Fibroblast of upper back skin (primary cell): ENCODE results near the gene SLC16A12.

Experiments
- DNase-seq: peaks from one replicate; pipeline ENCODE4 v3.0.0-alpha.2; 2013

The SLC16A12 gene, protein sequence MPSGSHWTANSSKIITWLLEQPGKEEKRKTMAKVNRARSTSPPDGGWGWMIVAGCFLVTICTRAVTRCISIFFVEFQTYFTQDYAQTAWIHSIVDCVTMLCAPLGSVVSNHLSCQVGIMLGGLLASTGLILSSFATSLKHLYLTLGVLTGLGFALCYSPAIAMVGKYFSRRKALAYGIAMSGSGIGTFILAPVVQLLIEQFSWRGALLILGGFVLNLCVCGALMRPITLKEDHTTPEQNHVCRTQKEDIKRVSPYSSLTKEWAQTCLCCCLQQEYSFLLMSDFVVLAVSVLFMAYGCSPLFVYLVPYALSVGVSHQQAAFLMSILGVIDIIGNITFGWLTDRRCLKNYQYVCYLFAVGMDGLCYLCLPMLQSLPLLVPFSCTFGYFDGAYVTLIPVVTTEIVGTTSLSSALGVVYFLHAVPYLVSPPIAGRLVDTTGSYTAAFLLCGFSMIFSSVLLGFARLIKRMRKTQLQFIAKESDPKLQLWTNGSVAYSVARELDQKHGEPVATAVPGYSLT

DNA sequence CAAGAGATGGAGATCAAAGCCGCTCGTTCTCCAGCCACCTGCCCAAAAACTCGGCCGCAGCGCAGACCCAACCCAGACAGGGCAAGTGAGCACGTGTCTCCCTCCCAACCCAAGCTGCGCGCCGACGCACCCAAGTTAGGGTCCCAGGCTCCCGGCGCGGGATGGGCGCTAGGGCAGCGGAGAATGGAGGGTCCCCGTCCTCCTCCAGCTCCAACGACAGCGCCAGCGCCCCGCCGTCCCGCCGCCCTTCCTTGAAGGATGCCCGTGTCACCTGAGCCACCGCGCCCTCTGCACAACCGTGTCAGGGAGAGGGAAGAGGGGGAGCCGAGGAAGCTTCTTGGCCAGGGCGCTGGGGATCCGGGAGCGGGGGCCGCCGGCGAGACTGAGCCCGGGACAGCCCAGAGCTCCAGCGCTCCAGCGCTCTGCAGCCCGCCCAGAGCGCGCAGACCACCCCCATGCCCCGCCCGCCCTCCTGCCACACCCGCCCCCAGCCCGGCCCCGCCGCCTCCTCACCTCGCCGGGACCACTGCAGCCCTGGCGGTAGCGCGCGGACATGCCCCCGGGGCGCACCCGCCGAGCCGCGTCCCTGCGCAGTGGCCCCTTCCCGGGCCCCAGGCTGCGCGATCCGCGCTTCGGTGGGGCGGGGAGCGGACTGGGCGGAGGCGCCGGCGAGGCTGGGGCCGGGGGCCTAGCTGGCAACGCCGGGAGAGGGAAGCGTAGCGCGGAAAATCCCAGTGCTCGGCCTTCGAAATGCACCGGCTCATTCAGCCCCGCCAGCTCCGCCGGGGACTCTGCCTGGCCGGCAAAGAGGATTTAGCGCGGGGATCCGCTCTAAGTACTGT, at the start of gene SLC16A12:
Gene SLC16A12, minus strand, starts transcription at position 424 of the 842 bp plus-strand sequence. CDS start 73,016 bp downstream, outside the sequence.
- DNase-seq: no peak

DNA sequence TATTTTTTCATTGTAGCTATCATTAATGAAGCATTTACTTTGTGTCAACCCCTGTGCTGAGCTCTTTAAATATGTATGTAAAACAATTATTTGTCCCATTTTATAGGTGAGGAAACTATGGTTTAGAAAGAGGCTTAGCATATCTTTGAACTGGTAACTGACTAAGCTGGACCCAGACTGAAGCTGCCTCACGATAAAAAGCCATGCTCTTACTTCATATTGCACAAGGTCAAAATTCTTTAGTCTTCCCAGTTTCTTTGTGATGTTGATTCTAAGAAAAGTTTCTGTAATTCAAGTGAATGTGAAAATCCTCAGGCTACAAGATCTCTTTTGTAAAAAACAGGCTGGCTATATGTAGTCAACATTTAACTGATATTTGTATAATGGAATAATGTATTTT, 46.6 kb upstream of the SLC16A12 start:
- DNase-seq: no peak

DNA sequence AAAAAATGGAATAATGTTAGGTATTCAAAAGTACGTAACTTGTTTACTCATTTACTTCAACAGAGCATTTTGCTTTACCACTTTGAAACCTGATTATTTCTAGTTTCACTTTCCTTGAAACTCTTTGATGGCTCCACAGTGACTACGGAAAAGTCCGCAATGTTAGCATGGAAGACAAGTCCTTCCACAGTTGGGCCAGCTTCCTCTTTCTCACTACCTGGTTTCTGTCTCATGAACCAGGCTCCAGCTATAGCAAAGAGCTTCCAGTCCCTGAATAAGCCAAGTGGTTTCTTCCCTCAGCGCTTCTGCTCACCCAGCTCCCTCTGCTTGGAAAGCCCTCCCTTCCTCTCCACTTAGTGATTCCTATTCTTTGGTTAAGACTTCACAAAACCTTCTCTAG, 44.8 kb upstream of the SLC16A12 start:
- DNase-seq: no peak

DNA sequence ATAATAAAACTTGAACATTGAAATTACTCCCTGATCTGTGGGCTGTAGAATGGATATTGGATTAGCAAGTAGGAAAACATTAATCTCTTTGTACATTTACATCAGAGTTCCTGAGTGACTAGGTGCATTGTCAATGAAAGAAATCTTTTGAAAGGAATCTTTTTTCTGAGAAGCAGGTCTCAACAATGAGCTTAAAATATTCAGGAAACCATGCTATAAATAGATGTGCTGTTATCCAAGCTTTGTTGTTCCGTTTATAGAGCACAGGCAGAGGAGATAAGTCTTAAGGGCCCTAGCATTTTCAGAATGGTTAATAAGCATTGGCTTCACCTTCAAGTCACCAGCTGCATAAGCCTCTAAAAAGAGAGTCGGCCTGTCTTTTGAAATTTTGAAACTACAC, 41.3 kb upstream of the SLC16A12 start:
- no peak for DNase-seq

DNA sequence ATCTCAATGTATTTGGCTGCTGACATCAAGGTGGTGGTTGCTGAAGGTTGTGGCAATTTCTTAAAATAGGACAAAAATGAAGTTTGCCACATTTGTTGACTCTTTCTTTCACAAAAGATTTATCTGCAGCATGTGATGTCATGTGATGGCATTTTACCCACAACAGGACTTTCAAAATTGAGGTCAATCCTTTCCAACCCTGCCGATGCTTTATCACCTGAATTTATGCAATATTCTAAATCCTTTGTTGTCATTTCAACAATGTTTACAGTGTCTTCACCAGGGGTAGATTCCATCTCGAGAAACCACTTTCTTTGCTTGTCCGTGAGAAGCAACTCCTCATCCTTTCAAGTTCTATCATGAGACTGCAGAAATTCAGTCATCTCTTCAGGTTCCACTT, 40.6 kb upstream of the SLC16A12 start:
- DNase-seq: no peak

DNA sequence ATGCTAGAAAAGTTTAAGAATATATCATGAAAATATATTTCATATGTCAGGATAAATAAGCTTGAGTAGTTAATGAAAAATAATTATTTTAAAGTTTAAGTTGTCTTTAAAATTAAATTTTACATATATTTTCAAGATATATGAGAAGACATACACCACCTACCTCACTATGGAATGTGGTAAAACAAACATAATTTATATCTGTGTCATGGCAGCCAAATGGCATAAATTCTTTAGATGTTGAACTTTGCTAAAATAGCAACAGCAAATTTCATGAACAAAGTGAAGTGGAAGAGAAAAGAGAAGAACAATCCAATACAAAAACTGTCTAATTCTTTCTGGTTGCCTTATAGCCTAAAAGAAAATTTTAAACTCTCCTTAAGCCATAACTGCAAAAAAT, 39.6 kb upstream of the SLC16A12 start:
- peak; percentile 28 for DNase-seq

DNA sequence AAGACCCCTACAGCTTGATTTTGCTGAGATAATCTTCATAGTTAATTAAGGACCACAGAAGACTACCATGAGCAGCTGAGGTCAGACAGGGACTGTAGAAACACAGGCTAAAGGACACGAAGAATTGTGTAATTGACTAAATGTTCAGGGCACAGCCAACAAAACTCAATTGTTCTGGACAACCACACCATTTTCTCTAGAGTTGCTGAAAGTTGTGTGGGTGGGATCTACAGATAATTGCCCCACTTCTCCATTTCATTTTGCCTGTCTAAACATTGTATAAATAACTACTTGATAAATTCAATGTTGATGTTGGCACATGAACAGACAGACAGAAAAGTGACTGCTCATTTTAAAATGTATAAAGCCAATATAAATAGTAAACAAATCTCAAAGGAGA, 39.0 kb upstream of the SLC16A12 start:
- no peak for DNase-seq

DNA sequence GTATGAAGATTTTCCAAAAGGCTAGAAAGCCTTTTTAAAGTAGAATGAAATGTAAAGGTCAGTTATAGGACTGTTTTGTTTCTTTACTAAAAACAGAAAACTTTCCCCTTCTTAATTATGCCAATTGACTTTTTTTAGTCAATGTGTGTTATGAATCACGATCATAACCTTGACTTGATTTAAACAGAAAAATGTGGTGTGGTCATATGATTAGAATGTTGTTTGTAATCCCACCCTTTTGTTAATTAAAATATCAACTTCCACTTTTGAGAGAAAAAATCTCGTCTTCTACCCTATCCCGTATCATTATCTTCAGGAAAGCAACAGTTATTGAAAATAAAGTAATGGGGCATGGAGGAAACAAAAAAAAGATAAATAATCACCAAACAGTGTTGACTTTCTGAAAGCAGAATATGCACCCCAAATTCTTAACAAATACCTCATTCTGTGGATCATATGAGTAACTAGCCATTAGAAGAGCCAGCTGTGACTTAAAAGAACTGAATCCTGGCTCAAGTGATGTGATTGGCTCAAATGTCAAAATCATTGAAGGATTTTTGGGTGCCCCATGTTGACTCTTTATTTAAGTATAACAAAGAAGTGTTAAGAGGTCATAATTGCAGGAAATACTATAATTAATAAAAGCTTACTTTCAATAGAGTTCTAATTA, 32.3 kb upstream of the SLC16A12 start:
- no peak for DNase-seq

DNA sequence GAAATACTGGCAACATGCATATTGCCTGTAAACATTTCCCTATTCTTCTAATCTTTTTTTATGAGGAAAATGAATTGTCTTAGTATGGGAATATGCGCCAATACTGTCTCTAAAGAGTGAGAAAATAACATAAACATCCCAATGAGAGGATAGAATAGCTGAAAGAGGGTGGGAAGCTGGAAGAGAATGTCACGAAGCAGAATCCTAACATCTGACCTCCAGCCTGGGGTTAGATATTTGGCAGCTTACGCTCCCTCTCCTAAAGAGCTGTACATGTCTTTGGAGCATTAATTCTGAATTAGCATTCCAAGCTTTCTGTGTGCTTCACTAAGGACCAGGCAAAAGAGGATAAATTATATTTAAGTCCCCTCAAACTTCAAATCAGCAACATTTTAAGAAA, 31.6 kb upstream of the SLC16A12 start:
- DNase-seq: no peak

DNA sequence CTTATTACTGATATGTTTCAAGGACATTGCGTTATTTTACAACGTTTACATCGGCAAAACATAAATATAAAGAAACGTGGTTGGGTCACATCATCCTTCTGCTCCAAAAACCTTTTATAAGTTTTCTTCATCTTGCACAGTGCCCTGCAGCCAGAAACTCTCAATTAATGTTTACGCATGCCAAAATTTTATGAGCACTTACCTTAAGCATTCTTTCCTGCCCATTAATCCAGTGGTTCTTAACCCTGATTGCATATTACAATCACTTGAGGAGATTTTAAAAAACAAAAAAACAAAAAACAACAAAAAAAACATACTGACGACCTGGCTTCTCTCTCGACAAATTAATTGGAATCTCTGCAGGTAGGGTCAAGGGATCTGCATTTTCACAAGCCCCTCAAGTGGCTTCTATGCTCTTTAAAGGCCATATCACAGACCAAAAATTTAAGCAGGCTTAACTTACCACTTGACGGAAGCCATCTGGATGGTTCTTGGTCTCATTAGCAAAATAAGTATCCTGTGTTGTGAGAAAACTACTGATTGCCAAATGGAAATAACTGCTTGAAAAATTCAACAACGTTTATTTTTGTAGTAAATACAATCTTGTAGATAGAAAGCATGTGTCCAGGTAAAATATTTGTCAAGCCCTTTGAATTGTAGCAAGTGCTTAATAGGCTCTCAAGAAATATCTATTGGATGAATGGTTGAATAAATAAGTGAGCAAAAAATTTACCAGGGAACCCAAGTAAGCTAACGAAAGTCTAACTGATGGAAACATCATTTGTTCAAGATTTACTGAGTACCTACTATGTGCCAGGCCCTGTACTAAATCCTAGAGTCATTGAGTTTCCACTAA, 30.9 kb upstream of the SLC16A12 start:
- DNase-seq: no peak

DNA sequence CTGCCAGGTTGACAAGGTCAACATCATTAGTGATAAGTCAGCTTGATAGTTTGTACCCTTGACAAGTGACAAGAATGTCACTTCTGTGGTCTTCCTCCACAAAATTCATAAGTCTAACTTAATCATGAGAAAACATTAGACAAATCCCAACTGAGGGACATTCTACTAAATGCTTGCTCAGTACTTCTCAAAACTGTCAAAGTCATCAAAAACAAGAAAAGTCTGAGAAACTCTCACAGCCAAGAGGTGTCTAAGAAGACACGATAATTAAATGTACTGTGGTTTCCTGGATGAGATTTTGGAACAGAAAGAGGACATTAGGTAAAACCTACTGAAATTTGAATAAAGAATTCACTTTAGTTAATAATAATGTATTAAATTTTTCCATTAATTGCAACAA, 29.8 kb upstream of the SLC16A12 start:
- DNase-seq: no peak

DNA sequence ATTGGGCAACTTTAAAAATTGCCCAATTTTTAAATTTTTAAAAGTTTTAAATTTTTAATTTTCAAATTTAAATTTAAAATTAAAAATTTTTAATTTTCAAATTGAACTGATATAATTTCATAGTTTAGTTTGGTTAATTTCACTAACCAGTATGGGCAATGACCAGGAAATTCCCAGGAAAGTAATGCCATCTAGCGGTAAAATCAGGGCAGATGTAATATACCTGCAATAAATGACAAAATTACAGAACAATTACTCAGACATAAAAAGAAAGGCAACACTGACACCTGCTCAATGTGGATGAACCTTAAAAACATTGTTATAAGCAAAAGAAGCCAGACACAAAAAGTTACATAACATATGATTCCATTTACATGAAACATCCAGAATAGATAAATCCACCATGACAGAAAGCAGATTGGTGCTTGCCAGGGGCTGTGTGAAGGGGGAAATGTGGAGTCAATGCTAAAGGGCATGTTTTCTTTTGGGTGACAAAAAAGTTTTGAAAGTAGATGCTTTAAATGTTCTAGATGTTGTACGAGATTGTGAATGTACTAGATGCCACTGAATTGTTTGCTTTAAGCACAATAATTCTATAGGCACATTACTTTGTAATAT, 28.6 kb upstream of the SLC16A12 start:
- peak; percentile 53 for DNase-seq

DNA sequence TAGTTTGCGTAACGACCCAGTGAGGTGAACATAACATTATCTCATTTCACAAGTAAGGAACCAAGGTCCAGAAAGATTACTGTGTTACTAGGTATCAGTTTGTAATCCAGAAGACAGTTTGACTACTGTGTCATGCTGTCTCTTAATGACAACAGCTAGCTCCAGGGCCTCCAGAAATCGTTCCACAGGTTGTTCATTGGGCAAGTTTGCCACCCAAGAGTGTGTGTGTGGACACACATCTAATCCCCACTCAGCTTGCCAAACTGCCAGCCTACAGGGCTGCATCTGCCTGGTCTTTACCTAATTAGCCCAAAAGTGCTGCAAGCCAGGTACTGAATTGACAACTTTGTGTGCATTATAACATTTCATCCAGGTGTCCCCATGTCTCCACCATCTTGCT, 27.9 kb upstream of the SLC16A12 start:
- no peak for DNase-seq

DNA sequence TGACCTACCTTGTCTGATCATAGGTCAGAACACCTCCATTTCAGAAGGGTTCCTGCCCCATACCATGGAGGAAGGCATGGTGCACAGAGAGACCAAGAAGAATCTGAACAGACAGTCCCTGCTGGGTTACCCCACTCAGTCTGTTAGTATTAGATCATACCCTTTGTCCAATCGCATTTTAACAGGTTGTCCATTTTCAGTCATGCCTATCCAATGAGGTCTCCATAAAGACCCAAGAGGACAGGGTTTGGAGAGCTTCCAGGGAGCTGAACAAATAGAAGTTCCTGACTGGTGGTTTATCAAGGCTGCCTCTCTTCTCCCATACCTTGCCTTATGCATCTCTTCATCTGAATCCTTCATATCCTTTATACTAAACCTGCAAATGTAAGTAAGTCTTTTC, 21.2 kb upstream of the SLC16A12 start:
- DNase-seq: peak; percentile 60

DNA sequence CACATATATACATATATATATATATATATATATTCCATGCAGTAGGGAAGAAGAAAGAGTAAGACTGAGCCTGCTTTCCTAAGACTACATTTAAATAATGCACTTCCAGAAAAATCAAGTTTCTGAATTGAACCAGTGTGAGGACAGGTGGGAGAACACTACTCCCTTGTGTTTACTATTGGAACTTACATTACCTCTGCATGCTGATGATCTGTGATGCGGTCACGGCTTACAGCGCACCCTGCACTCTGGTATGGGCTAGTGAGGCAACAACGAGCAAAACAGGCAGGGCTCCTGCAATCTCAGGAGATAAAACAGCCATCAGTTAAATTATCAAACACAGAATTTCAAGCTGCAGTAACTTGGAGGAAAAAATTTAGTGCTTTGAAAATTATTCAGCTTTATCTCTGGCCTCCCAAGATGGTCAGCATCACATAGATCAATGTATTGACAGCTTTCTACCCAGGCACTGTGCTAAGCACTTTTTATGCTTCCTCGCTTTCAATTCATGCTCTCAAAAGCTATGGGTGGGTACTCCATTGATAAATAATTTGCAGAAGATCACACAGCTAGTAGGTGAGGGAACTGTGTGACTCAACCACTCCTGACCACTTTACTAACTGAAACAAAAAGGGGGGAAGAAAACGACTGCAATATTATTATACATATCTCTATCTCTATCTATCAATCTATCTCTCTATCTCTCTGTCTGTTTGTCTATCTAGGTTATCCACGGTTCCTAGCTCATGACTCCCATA, 20.5 kb upstream of the SLC16A12 start:
- DNase-seq: peak; percentile 38

DNA sequence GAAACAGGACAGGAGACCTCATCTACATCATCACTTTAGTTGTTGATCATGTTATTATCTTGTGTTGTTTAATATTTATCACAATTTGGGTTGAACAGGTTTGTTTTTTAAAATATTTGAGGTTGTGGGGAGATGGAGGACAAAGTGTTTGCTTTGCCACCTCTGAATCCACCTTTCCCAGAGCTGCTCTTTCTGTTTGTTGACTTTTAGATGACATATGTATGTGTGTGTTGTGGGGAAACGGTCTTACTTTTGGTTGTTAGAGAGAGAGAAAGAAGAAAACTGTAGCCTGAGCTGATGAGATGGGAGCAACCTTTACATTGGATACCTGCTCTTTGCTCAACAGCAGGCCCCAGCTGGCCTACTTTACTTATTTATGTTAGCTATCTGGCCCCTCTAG, 19.0 kb upstream of the SLC16A12 start:
- DNase-seq: no peak

DNA sequence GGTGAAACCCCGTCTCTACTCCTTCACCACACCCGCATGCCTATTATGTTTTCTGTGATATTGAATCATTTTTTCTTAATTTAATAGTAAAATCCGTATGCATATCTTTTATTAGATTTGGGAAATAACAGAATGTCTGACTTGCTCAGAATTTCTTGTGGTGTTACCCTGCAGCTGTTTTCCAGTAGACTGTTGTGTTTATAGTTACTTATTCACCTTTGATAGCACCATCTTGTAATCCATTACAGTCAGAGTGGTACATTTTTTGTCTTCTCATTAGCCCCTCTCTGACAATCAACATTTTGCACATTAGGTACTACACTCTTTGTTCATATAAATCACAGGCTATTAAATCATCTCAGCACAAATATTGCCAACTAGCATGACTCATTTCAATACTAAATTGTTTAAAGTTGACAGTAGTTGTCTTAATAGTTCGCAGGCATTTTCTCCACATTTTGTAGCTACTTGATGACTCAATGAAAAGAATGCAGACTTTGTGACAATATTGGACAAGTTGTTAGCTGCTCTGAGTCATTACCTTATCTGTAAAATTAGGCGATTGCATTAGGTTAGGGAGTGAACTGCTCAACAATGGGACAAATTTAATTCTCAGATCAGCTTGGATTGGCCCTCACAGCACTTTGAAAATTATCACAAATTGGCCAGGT, 17.8 kb upstream of the SLC16A12 start:
- DNase-seq: peak; percentile 97

DNA sequence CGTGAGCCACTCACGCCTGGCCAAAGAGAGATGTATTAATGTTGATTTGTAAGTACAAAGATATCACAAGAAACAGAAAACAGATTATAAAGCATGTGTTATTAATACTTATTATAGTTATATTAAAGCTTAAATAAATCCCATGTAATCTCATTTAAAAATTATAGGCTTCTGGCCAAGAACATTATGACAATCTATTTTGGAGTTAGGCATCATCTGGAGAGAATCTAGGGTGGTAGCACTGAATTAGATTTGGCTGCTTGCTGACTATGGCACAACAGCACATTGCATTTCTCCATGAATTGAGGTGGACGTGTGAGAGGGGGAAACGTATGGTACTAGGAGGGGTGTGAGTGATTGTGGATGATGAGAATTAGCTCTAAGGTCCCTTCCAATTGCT, 16.8 kb upstream of the SLC16A12 start:
- no peak for DNase-seq

DNA sequence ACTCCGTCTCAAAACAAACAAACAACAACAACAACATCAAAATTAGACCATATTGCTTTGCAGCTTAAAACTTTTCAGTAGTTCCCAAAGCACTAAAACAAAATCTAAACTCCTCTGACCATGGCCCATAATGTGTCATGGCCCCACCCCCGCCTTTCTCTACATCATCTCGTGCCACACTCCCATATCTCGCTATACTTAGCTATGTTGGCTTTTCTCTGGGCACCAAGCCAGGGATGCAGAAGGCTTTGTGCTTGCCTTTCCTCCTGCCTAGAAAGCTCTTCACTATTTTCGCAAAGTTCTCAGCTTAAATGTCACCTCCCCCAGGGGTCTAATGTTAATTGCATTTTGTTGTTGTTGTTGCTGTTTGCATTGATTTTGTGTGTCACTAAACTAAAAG, 15.1 kb upstream of the SLC16A12 start:
- no peak for DNase-seq

DNA sequence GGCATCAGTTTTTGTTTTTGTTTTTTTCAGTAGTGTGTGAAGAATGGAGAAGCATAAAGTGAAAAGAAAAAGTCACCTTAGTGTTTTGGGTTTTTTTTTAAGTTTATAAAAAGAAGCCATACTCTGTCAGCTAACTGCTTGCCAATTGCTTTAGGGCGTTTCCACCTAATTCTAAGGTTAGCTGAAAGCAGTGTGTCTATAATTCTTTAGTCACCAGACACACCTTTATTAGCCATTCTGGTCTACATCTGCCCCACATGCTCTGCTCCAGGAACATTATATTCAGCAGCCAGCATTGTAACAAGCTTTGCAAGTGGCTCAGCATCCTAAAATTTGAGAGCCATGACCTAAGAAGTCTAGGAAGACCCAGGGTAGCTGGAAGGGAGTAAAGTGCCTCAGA, 14.1 kb upstream of the SLC16A12 start:
- DNase-seq: no peak

DNA sequence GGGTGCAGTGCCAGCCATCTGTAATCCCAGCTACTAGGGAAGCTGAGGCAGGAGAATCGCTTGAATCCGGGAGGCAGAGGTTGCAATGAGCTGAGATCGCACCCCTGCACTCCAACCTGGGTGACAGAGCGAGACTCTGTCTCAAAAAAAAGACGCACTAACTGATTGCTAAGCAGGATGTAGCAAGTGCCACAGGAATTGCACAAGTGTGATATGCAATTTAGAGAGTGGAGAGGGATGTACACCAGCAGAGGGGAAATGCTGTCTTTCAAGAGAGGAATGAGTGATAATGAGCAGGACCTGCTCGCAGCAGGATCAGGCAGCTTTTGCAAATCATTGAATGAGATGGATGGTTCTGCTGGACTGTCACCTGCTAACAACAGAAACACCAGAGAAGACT, 13.3 kb upstream of the SLC16A12 start:
- DNase-seq: no peak
